HG03159 (cell line): ENCODE data around the gene TSSC4.

Source experiments
- ATAC-seq: cut with Tn5 transposase; IDR thresholded peaks from one replicate; pipeline ENCODE4 v1.9.1; 2021; ENCODE audit warnings: mild to moderate bottlenecking, moderate library complexity; ENCODE audit not compliant: unreplicated experiment

Gene TSSC4

GRCh38 chr11:2385156-2386151, 15.1 kb upstream of the TSSC4 start:
- ATAC-seq = no peak

GRCh38 chr11:2386591-2386990, 14.0 kb upstream of the TSSC4 start:
- ATAC-seq = no peak

- ATAC-seq = no peak
Measured at GRCh38 chr11:2387266-2387987, 13.1 kb upstream of the TSSC4 start.

- ATAC-seq = no peak
Measured at GRCh38 chr11:2388431-2389376, 11.8 kb upstream of the TSSC4 start.

GRCh38 chr11:2389377-2390026, 11.0 kb upstream of the TSSC4 start:
- no peak for ATAC-seq

- no peak for ATAC-seq
Measured at GRCh38 chr11:2390091-2390724, 10.3 kb upstream of the TSSC4 start.

GRCh38 chr11:2390725-2391151, 9.8 kb upstream of the TSSC4 start:
- ATAC-seq = no peak

- no peak for ATAC-seq
Measured at GRCh38 chr11:2391181-2391975, 9.2 kb upstream of the TSSC4 start.

GRCh38 chr11:2392241-2392959, 8.2 kb upstream of the TSSC4 start:
- ATAC-seq = no peak

GRCh38 chr11:2393111-2393868, 7.3 kb upstream of the TSSC4 start:
- ATAC-seq = no peak

- ATAC-seq = no peak
Measured at GRCh38 chr11:2393941-2394817, 6.4 kb upstream of the TSSC4 start.

GRCh38 chr11:2394818-2395105, 5.8 kb upstream of the TSSC4 start:
- ATAC-seq = no peak

GRCh38 chr11:2395211-2395730, 5.3 kb upstream of the TSSC4 start:
- no peak for ATAC-seq

GRCh38 chr11:2395856-2396255, 4.7 kb upstream of the TSSC4 start:
- ATAC-seq = no peak

GRCh38 chr11:2396471-2396870, 4.1 kb upstream of the TSSC4 start:
- no peak for ATAC-seq

GRCh38 chr11:2397005-2397404, 3.5 kb upstream of the TSSC4 start:
- ATAC-seq = no peak
